Measurements from ENCODE around the gene CDC37.

DNA sequence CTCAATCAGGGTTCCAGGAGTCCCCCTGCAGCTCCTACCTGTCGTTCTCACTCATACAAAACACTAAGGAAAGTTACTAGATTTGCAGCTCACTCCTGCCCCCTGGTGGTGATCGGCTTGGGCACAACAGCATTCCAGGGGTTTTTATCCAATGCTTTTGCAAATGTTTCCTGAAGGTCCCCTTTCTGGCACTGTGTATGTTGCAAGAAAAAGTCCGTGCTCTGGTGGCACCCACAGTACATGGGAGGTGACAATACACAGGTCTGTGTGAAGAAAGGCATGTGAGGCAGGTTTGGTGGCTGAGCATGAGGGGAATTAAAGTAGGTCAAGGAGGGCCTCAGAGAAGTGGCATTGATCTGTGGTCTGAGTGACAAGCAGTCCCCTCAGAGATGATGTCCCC is 14.4 kb downstream of the CDC37 start:
- TF ChIP-seq, protein P1, sequence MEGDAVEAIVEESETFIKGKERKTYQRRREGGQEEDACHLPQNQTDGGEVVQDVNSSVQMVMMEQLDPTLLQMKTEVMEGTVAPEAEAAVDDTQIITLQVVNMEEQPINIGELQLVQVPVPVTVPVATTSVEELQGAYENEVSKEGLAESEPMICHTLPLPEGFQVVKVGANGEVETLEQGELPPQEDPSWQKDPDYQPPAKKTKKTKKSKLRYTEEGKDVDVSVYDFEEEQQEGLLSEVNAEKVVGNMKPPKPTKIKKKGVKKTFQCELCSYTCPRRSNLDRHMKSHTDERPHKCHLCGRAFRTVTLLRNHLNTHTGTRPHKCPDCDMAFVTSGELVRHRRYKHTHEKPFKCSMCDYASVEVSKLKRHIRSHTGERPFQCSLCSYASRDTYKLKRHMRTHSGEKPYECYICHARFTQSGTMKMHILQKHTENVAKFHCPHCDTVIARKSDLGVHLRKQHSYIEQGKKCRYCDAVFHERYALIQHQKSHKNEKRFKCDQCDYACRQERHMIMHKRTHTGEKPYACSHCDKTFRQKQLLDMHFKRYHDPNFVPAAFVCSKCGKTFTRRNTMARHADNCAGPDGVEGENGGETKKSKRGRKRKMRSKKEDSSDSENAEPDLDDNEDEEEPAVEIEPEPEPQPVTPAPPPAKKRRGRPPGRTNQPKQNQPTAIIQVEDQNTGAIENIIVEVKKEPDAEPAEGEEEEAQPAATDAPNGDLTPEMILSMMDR (IDR thresholded peaks at IDR 0.05), result peak; percentile 90
- TF ChIP-seq NR3C1 (CRISPR knock-in tag; conservative IDR thresholded peaks at IDR 0.05; ENCODE audit: low read depth) (no peak), EMX1 (CRISPR knock-in tag; IDR thresholded peaks at IDR 0.05) (no peak), ZNF232 (CRISPR knock-in tag; IDR thresholded peaks at IDR 0.05) (no peak)
- TF ChIP-seq, protein P2, sequence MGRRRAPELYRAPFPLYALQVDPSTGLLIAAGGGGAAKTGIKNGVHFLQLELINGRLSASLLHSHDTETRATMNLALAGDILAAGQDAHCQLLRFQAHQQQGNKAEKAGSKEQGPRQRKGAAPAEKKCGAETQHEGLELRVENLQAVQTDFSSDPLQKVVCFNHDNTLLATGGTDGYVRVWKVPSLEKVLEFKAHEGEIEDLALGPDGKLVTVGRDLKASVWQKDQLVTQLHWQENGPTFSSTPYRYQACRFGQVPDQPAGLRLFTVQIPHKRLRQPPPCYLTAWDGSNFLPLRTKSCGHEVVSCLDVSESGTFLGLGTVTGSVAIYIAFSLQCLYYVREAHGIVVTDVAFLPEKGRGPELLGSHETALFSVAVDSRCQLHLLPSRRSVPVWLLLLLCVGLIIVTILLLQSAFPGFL (CRISPR knock-in tag; IDR thresholded peaks at IDR 0.05; ENCODE audit: borderline replicate concordance), result no peak
- TF ChIP-seq, protein P3, sequence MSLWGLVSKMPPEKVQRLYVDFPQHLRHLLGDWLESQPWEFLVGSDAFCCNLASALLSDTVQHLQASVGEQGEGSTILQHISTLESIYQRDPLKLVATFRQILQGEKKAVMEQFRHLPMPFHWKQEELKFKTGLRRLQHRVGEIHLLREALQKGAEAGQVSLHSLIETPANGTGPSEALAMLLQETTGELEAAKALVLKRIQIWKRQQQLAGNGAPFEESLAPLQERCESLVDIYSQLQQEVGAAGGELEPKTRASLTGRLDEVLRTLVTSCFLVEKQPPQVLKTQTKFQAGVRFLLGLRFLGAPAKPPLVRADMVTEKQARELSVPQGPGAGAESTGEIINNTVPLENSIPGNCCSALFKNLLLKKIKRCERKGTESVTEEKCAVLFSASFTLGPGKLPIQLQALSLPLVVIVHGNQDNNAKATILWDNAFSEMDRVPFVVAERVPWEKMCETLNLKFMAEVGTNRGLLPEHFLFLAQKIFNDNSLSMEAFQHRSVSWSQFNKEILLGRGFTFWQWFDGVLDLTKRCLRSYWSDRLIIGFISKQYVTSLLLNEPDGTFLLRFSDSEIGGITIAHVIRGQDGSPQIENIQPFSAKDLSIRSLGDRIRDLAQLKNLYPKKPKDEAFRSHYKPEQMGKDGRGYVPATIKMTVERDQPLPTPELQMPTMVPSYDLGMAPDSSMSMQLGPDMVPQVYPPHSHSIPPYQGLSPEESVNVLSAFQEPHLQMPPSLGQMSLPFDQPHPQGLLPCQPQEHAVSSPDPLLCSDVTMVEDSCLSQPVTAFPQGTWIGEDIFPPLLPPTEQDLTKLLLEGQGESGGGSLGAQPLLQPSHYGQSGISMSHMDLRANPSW (CRISPR knock-in tag; conservative IDR thresholded peaks at IDR 0.05; ENCODE audit: low read depth), result no peak
